H1 (cell line): ENCODE data around the gene PRDX5. TPM values are rescaled to one million over a fixed set of nuclear protein-coding genes. Genes with fewer than 3 reads are reported as not detected.

Source experiments
- ASH2L ChIP-seq: fragments of 200-600, 300-600 bp; sonication (generic); IDR thresholded peaks from one replicate; pipeline ENCODE4 v1.7.1; 2017; ENCODE audit warnings: low read length
- BACH1 ChIP-seq: IDR thresholded peaks from 2 replicates; pipeline ENCODE4 v1.6.1; 2012; ENCODE audit warnings: low read length, improper control_type of control experiment
- CHD1 ChIP-seq: IDR thresholded peaks from 2 replicates; pipeline ENCODE4 v1.6.1; 2012; ENCODE audit warnings: low read depth, low read length, improper control_type of control experiment
- CHD2 ChIP-seq: IDR thresholded peaks from 2 replicates; pipeline ENCODE4 v1.6.1; 2012; ENCODE audit warnings: low read length, improper control_type of control experiment
- HDAC2 ChIP-seq, 2 experiments: fragments of 300-600 bp in 1 of 2; sonication (generic) in 1 of 2; IDR thresholded peaks; 2 replicates each; pipeline ENCODE4 v1.6.1; 2011 to 2012; ENCODE audit warnings: low read depth in 2 of 2, low read length in 2 of 2, mild to moderate bottlenecking in 2 of 2, moderate library complexity in 2 of 2, borderline replicate concordance in 1 of 2, inconsistent platforms in 1 of 2
- KDM5A ChIP-seq: fragments of 200-600 bp; IDR thresholded peaks from 2 replicates; pipeline ENCODE4 v1.7.1; 2012; ENCODE audit warnings: mild to moderate bottlenecking, low read length, inconsistent platforms, mixed read lengths
- PHF8 ChIP-seq: fragments of 200-600 bp; sonication (generic); conservative IDR thresholded peaks from 2 replicates; pipeline ENCODE4 v1.7.1; 2012; ENCODE audit warnings: low read depth, mild to moderate bottlenecking, inconsistent platforms, low read length, moderate library complexity
- POLR2A ChIP-seq, 2 experiments: IDR thresholded peaks; 1 replicate in 1 of 2; 2 replicates in 1 of 2; pipeline ENCODE4 v1.6.1; 2011; ENCODE audit warnings: low read depth in 2 of 2, low read length in 2 of 2, mild to moderate bottlenecking in 2 of 2; ENCODE audit errors: control extremely low read depth in 1 of 2
- POU5F1 ChIP-seq: IDR thresholded peaks from 2 replicates; pipeline ENCODE4 v1.6.1; 2011; ENCODE audit warnings: low read depth, mild to moderate bottlenecking, low read length, moderate library complexity
- RXRA ChIP-seq: IDR thresholded peaks from 2 replicates; pipeline ENCODE4 v1.6.1; 2011; ENCODE audit warnings: low read depth, mild to moderate bottlenecking, low read length, moderate library complexity; ENCODE audit not compliant: insufficient read depth
- SIX5 ChIP-seq: IDR thresholded peaks from 2 replicates; pipeline ENCODE4 v1.6.1; 2011; ENCODE audit warnings: mild to moderate bottlenecking, low read depth, low read length
- SP4 ChIP-seq: IDR thresholded peaks from 2 replicates; pipeline ENCODE4 v1.6.1; 2012; ENCODE audit warnings: low read length, inconsistent platforms
- TAF1 ChIP-seq: IDR thresholded peaks from 2 replicates; pipeline ENCODE4 v1.6.1; 2011; ENCODE audit warnings: mild to moderate bottlenecking, low read depth, low read length
- TAF7 ChIP-seq: optimal IDR thresholded peaks from 2 replicates; pipeline ENCODE3; 2011; ENCODE audit warnings: low read depth, mild to moderate bottlenecking, inconsistent platforms, low read length, moderate library complexity, borderline replicate concordance
- TBP ChIP-seq: IDR thresholded peaks from 2 replicates; pipeline ENCODE4 v1.6.1; 2011; ENCODE audit warnings: low read depth, low read length, improper control_type of control experiment
- TEAD4 ChIP-seq: IDR thresholded peaks from 2 replicates; pipeline ENCODE4 v1.6.1; 2012; ENCODE audit warnings: low read depth, low read length, inconsistent platforms, mixed read lengths
- polyA plus RNA-seq, 7 experiments: library from polyadenylated mRNA; depleted of rRNA in 3 of 7; stranded (reverse) in 5 of 7; unstranded in 2 of 7; fragments of >200 nt in 5 of 7; fragments of 200-250 nt in 2 of 7; gene quantifications; 1 replicate in 5 of 7; 2 replicates in 1 of 7; 4 replicates in 1 of 7; pipeline versions ENCODE4 v1.2.1 to v1.2.3, GENCODE V29; 2011 to 2013; ENCODE audit warnings: missing spikeins in 2 of 7, mixed read lengths in 2 of 7
- total RNA-seq: library from RNA; stranded (reverse); fragmentation: NEBNext Ultra II Directional; extraction: Animal tissue kit (Norgen Biotek cat#: 25700); gene quantifications from 2 replicates; pipeline ENCODE4 v1.2.1, GENCODE V29; 2021
- TF ChIP-seq, protein P1 (sequence below): IDR thresholded peaks from 2 replicates; pipeline ENCODE4 v1.6.1; 2011; ENCODE audit warnings: low read length, improper control_type of control experiment

PRDX5 gene
- total and polyA plus RNA-seq, 2 of the 8 experiments (the other 6 are each of a cell fraction or from before 2014, with no cell fraction given): 201 to 582 TPM

DNA sequence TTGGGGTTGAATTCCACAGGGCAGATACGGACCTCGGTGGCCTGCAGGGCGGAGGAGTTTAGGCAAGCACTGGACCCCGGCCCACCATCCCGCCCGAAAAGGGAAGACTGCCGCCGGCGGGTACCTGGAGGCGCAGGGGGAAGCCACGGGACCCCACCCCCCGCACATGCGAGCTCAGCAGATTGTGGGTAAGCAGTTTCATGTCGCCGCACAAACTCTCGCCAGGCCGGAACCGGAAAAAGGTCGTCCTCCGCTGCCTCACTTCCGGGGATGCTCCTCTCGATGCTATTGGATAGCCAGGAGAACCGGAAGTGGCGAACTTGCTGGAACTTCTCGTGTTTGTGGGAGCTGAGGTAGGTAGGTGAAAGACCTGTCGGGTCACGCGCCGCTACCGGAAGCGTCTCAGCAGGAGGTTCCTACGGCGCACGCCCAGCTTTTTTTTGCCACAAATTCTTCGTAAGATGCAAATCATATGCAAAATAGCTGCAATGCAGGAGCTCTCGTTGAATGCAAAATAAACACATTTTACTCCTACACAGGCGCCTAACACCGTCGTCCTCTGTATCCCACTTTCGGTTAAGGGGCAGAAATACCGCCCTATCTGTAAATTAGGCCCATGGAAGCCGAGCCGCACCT lies 478 bp upstream of the PRDX5 start, which contains the start of gene TRMT112 (continued):
- TF ChIP-seq BACH1: peak; percentile 79
- peak; percentile 39; the same call in 1 of the 2 replicates for TF ChIP-seq KDM5A
- TF ChIP-seq SP4: no peak
- peak; percentile 86 for TF ChIP-seq PHF8
- no peak for TF ChIP-seq SIX5
- peak; percentile 58; the same call in 1 of the 2 replicates for TF ChIP-seq TBP
- TF ChIP-seq HDAC2 (IDR thresholded peaks at IDR 0.05; ENCODE audit: borderline replicate concordance in 1 of 2, low read depth in 2 of 2, low read length in 2 of 2): peak in 1 of 2 experiments; percentile 35; a peak in 1 of 4 replicates
- TF ChIP-seq CHD2: peak; percentile 24
- TF ChIP-seq POLR2A (IDR thresholded peaks at IDR 0.05; ENCODE audit: control extremely low read depth in 1 of 2, low read depth in 2 of 2, low read length in 2 of 2): peak in 1 of 2 experiments; percentile 76; a peak in 2 of 3 replicates
- TF ChIP-seq ASH2L: peak; percentile 81
- no peak for TF ChIP-seq CHD1
- TF ChIP-seq POU5F1: no peak
- TF ChIP-seq TEAD4: no peak
- peak; percentile 1 for TF ChIP-seq TAF7
- peak; percentile 67; the same call in 1 of the 2 replicates for TF ChIP-seq TAF1
- TF ChIP-seq, protein P1, sequence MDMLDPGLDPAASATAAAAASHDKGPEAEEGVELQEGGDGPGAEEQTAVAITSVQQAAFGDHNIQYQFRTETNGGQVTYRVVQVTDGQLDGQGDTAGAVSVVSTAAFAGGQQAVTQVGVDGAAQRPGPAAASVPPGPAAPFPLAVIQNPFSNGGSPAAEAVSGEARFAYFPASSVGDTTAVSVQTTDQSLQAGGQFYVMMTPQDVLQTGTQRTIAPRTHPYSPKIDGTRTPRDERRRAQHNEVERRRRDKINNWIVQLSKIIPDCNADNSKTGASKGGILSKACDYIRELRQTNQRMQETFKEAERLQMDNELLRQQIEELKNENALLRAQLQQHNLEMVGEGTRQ: peak; percentile 58; the same call in 1 of the 2 replicates
- no peak for TF ChIP-seq RXRA
